ENCODE measurements around the gene SLC13A2.
"Not testable (repeated sequence)": the region's sequence is repeated elsewhere in the genome, so short reads cannot be mapped to it uniquely, and the experiment has no call there.

The SLC13A2 gene, protein sequence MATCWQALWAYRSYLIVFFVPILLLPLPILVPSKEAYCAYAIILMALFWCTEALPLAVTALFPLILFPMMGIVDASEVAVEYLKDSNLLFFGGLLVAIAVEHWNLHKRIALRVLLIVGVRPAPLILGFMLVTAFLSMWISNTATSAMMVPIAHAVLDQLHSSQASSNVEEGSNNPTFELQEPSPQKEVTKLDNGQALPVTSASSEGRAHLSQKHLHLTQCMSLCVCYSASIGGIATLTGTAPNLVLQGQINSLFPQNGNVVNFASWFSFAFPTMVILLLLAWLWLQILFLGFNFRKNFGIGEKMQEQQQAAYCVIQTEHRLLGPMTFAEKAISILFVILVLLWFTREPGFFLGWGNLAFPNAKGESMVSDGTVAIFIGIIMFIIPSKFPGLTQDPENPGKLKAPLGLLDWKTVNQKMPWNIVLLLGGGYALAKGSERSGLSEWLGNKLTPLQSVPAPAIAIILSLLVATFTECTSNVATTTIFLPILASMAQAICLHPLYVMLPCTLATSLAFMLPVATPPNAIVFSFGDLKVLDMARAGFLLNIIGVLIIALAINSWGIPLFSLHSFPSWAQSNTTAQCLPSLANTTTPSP

GRCh38 chr17:28473542-28473941 lies at the start of gene SLC13A2:
Gene SLC13A2 (plus strand): TSS chr17:28473644. CDS start chr17:28473713, 69 bp downstream.
- no peaks in the 10 kb centered on the region for H3K36me3 ChIP-seq (ENCODE audit: control insufficient read depth, insufficient read depth, low read length)
- no peak for DNase-seq (ENCODE audit: extremely low read depth, insufficient read length)
- H3K27me3 ChIP-seq (replicated peaks; ENCODE audit: control insufficient read depth, insufficient read depth, low read length) = no peaks in the 10 kb centered on the region
- TF ChIP-seq, protein P1, sequence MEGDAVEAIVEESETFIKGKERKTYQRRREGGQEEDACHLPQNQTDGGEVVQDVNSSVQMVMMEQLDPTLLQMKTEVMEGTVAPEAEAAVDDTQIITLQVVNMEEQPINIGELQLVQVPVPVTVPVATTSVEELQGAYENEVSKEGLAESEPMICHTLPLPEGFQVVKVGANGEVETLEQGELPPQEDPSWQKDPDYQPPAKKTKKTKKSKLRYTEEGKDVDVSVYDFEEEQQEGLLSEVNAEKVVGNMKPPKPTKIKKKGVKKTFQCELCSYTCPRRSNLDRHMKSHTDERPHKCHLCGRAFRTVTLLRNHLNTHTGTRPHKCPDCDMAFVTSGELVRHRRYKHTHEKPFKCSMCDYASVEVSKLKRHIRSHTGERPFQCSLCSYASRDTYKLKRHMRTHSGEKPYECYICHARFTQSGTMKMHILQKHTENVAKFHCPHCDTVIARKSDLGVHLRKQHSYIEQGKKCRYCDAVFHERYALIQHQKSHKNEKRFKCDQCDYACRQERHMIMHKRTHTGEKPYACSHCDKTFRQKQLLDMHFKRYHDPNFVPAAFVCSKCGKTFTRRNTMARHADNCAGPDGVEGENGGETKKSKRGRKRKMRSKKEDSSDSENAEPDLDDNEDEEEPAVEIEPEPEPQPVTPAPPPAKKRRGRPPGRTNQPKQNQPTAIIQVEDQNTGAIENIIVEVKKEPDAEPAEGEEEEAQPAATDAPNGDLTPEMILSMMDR (IDR thresholded peaks at IDR 0.05; ENCODE audit: insufficient read depth, low read length, poor library complexity, severe bottlenecking) = peak; percentile 25
- H3K4me3 ChIP-seq (replicated peaks; ENCODE audit: low read depth, low read length) = no peak within 1 kb of the TSS

- H3K27me3 ChIP-seq (replicated peaks; ENCODE audit: control insufficient read depth, insufficient read depth, low read length) = no peaks in the 10 kb centered on the region; the same call in 1 of the 2 replicates
- H3K36me3 ChIP-seq (ENCODE audit: control insufficient read depth, insufficient read depth, low read length) = no peaks in the 10 kb centered on the region
- DNase-seq (ENCODE audit: extremely low read depth, insufficient read length) = no peak
- TF ChIP-seq, protein P1 (IDR thresholded peaks at IDR 0.05; ENCODE audit: insufficient read depth, low read length, poor library complexity, severe bottlenecking) = no peak
- H3K4me3 ChIP-seq (replicated peaks; ENCODE audit: low read depth, low read length) = no peak overlapping the region
These were observed 48.2 kb upstream of the SLC13A2 start for GRCh38 chr17:28425206-28425605.

- H3K4me3 ChIP-seq (replicated peaks; ENCODE audit: low read depth, low read length) = no peak overlapping the region
- H3K27me3 ChIP-seq (replicated peaks; ENCODE audit: control insufficient read depth, insufficient read depth, low read length) = no peaks in the 10 kb centered on the region; the same call in 1 of the 2 replicates
- TF ChIP-seq, protein P1 (IDR thresholded peaks at IDR 0.05; ENCODE audit: insufficient read depth, low read length, poor library complexity, severe bottlenecking) = peak; percentile 47
- no peaks in the 10 kb centered on the region for H3K36me3 ChIP-seq (ENCODE audit: control insufficient read depth, insufficient read depth, low read length)
- no peak for DNase-seq (ENCODE audit: extremely low read depth, insufficient read length)
These were observed 47.3 kb upstream of the SLC13A2 start for GRCh38 chr17:28426081-28426519.

DNA sequence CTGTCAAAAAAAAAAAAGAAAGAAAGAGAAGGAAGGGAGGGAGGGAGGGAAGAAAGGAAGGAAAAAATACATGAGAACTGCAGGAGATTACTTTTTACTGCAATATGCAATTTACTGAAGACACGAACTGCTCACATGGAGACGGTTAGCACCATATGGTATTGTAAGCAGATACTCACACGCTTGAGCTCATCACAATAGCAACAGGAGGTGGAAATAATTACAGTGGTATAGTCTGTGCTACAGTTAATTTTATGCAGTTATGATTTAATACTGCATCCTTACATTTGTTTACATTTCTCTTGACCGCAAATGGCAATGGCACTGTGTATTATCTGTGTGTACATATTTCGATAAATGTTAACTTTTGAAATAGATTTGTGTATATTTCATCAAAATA lies 46.1 kb upstream of the SLC13A2 start:
- H3K27me3 ChIP-seq (replicated peaks; ENCODE audit: control insufficient read depth, insufficient read depth, low read length) = no peaks in the 10 kb centered on the region; the same call in 1 of the 2 replicates
- TF ChIP-seq, protein P1 (IDR thresholded peaks at IDR 0.05; ENCODE audit: insufficient read depth, low read length, poor library complexity, severe bottlenecking) = no peak
- no peak for DNase-seq (ENCODE audit: extremely low read depth, insufficient read length)
- no peak overlapping the region for H3K4me3 ChIP-seq (replicated peaks; ENCODE audit: low read depth, low read length)
- H3K36me3 ChIP-seq (ENCODE audit: control insufficient read depth, insufficient read depth, low read length) = no peaks in the 10 kb centered on the region

- not testable (repeated sequence) for DNase-seq (ENCODE audit: extremely low read depth, insufficient read length); H3K4me3 ChIP-seq (replicated peaks; ENCODE audit: low read depth, low read length)
These were observed 45.5 kb upstream of the SLC13A2 start for GRCh38 chr17:28427982-28428381.

GRCh38 chr17:28433721-28434120 lies 39.7 kb upstream of the SLC13A2 start:
- H3K36me3 ChIP-seq (ENCODE audit: control insufficient read depth, insufficient read depth, low read length) = no peaks in the 10 kb centered on the region
- H3K4me3 ChIP-seq (replicated peaks; ENCODE audit: low read depth, low read length) = no peak overlapping the region
- no peaks in the 10 kb centered on the region; the same call in none of the 2 replicates for H3K27me3 ChIP-seq (replicated peaks; ENCODE audit: control insufficient read depth, insufficient read depth, low read length)
- no peak for DNase-seq (ENCODE audit: extremely low read depth, insufficient read length)
- TF ChIP-seq, protein P1 (IDR thresholded peaks at IDR 0.05; ENCODE audit: insufficient read depth, low read length, poor library complexity, severe bottlenecking) = no peak

More at GRCh38 chr17:28427982-28428381, 45.5 kb upstream of the SLC13A2 start:
- H3K36me3 ChIP-seq (ENCODE audit: control insufficient read depth, insufficient read depth, low read length); H3K27me3 ChIP-seq (replicated peaks; ENCODE audit: control insufficient read depth, insufficient read depth, low read length): not testable (repeated sequence)

- not testable (repeated sequence) for H3K4me3 ChIP-seq (replicated peaks; ENCODE audit: low read depth, low read length); DNase-seq (ENCODE audit: extremely low read depth, insufficient read length); H3K27me3 ChIP-seq (replicated peaks; ENCODE audit: control insufficient read depth, insufficient read depth, low read length); H3K36me3 ChIP-seq (ENCODE audit: control insufficient read depth, insufficient read depth, low read length)
These were observed 39.1 kb upstream of the SLC13A2 start for GRCh38 chr17:28434326-28434725.

Data from GM06990 (cell line).